GM12878 (cell line): ENCODE data around the gene FAHD1. TPM values are rescaled to one million over a fixed set of nuclear protein-coding genes. Genes with fewer than 3 reads are reported as not detected.

Experiments used
- BACH1 ChIP-seq: fragments of 450-650 bp; IDR thresholded peaks from 2 replicates; pipeline ENCODE4 v1.6.1; 2017; ENCODE audit warnings: mild to moderate bottlenecking, borderline replicate concordance
- BHLHE40 ChIP-seq, 2 experiments: fragments of 450-650 bp in 1 of 2; IDR thresholded peaks; 2 replicates each; pipeline ENCODE4 v1.6.1; 2011 to 2017; ENCODE audit warnings: low read depth in 2 of 2, borderline replicate concordance in 1 of 2, improper control_type of control experiment in 1 of 2, low read length in 1 of 2, mild to moderate bottlenecking in 1 of 2
- E2F8 ChIP-seq: fragments of 450-650 bp; IDR thresholded peaks from 2 replicates; pipeline ENCODE4 v1.6.1; 2018; ENCODE audit warnings: mild to moderate bottlenecking, low read depth, moderate library complexity; ENCODE audit not compliant: partially characterized antibody
- E4F1 ChIP-seq: fragments of 450-650 bp; IDR thresholded peaks from 2 replicates; pipeline ENCODE4 v1.6.1; 2018; ENCODE audit warnings: borderline replicate concordance, mild to moderate bottlenecking; ENCODE audit not compliant: partially characterized antibody
- ESRRA ChIP-seq: IDR thresholded peaks from 2 replicates; pipeline ENCODE4 v1.6.1; 2012; ENCODE audit warnings: mild to moderate bottlenecking, low read length, improper control_type of control experiment
- HDAC2 ChIP-seq: fragments of 200-600 bp; sonication (generic); IDR thresholded peaks from 2 replicates; pipeline ENCODE4 v1.6.1; 2017
- HDAC6 ChIP-seq: fragments of 200-600 bp; sonication (generic); IDR thresholded peaks from one replicate; pipeline ENCODE4 v1.8.0; 2017; ENCODE audit warnings: antibody characterized with exemption; ENCODE audit not compliant: unreplicated experiment
- MXI1 ChIP-seq: fragments of 150-350 bp; IDR thresholded peaks from 2 replicates; pipeline ENCODE4 v1.6.1; 2011; ENCODE audit warnings: low read depth, mild to moderate bottlenecking, inconsistent platforms, low read length, improper control_type of control experiment
- NFIC ChIP-seq: IDR thresholded peaks from 2 replicates; pipeline ENCODE4 v1.6.1; 2012; ENCODE audit warnings: low read depth, mild to moderate bottlenecking, inconsistent platforms, low read length, moderate library complexity
- NFYB ChIP-seq: IDR thresholded peaks from 2 replicates; pipeline ENCODE4 v1.6.1; 2011; ENCODE audit warnings: low read depth, mild to moderate bottlenecking, low read length, improper control_type of control experiment, moderate library complexity; ENCODE audit not compliant: insufficient read depth
- RCOR1 ChIP-seq: conservative IDR thresholded peaks from 2 replicates; pipeline ENCODE4 v1.6.1; 2012; ENCODE audit warnings: low read depth, low read length, improper control_type of control experiment
- SPI1 ChIP-seq: IDR thresholded peaks from 2 replicates; pipeline ENCODE4 v1.6.1; 2011; ENCODE audit warnings: low read depth, mild to moderate bottlenecking, low read length, moderate library complexity, borderline replicate concordance; ENCODE audit not compliant: insufficient read depth
- SRF ChIP-seq, 2 experiments: IDR thresholded peaks; 2 replicates each; pipeline ENCODE4 v1.6.1; 2011; ENCODE audit warnings: low read depth in 2 of 2, low read length in 2 of 2, mild to moderate bottlenecking in 1 of 2, moderate library complexity in 1 of 2
- SUZ12 ChIP-seq: fragments of 200-600 bp; sonication (generic); IDR thresholded peaks from one replicate; pipeline ENCODE4 v1.6.1; 2018; ENCODE audit warnings: antibody characterized with exemption, mild to moderate bottlenecking; ENCODE audit not compliant: unreplicated experiment
- polyA plus RNA-seq, 11 experiments: library from polyadenylated mRNA; depleted of rRNA in 4 of 11; unstranded in 6 of 11; stranded (reverse) in 5 of 11; fragments of >200 nt; fragmentation: Nextera tagmentation in 4 of 11; fragmentation: Illumina TruSeq in 1 of 11; extraction: Ambion mirVana in 4 of 11; extraction: Trizol in 1 of 11; gene quantifications; 1 replicate in 1 of 11; 2 replicates in 10 of 11; pipeline versions ENCODE4 v1.2.1 to v1.2.3, GENCODE V29; 2011 to 2016; ENCODE audit warnings: inconsistent platforms in 2 of 11, missing spikeins in 2 of 11, low read depth in 1 of 11
- total RNA-seq, 4 experiments: library from RNA; depleted of rRNA in 3 of 4; stranded (reverse); fragments of >200 nt in 3 of 4; fragmentation: Illumina TruSeq in 1 of 4; extraction: Trizol in 1 of 4; gene quantifications; 2 replicates each; pipeline versions ENCODE4 v1.2.1 to v1.2.3, GENCODE V29; 2013 to 2021
- TF ChIP-seq, protein P1 (sequence below): fragments of 450-650 bp; IDR thresholded peaks from 2 replicates; pipeline ENCODE4 v1.6.1; 2017; ENCODE audit warnings: borderline replicate concordance
- TF ChIP-seq, protein P2 (sequence below): IDR thresholded peaks from 2 replicates; pipeline ENCODE4 v1.6.1; 2012; ENCODE audit warnings: low read length, inconsistent platforms
- TF ChIP-seq, protein P3 (sequence below): IDR thresholded peaks from 2 replicates; pipeline ENCODE4 v1.6.1; 2012; ENCODE audit warnings: low read depth, low read length, improper control_type of control experiment
- TF ChIP-seq, protein P4 (sequence below): IDR thresholded peaks from 2 replicates; pipeline ENCODE4 v1.6.1; 2011; ENCODE audit warnings: low read depth, low read length, improper control_type of control experiment, borderline replicate concordance

The FAHD1 gene
- total and polyA plus RNA-seq, 10 of the 15 experiments (the other 5 are each of a cell fraction or from before 2014, with no cell fraction given), result 4.3 to 43.0 (median 18.8) TPM

DNA sequence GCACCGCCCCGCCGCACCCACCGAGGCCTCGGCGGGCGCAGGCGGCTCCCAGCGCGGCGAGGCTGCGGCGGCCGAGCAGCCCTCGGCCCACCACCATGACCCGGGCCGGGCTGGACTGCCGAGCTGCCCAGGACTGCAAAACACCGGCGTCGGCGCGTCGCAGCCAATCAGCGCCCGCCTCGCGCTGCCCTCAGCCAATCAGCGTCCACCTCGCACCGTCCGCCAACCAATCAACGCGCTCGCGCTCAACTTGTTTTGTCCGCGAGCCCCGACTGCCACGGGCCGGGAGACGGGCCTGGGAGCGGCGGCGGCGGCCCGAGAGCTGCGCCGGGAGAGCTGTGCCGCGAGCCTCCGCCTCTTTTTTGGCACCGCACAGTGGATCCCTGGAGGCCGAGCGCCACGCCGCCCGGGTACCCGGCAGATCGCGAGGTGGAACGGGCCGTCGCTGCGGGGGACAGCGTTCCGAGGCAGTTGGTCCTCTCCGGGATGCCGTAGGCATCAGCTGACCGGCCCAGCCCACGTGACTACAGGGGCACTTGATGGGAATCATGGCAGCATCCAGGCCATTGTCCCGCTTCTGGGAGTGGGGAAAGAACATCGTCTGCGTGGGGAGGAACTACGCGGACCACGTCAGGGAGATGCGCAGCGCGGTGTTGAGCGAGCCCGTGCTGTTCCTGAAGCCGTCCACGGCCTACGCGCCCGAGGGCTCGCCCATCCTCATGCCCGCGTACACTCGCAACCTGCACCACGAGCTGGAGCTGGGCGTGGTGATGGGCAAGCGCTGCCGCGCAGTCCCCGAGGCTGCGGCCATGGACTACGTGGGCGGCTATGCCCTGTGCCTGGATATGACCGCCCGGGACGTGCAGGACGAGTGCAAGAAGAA is at the start of gene FAHD1, which contains the start of gene HAGH (continued):
- TF ChIP-seq SPI1, result no peak
- TF ChIP-seq, protein P1, sequence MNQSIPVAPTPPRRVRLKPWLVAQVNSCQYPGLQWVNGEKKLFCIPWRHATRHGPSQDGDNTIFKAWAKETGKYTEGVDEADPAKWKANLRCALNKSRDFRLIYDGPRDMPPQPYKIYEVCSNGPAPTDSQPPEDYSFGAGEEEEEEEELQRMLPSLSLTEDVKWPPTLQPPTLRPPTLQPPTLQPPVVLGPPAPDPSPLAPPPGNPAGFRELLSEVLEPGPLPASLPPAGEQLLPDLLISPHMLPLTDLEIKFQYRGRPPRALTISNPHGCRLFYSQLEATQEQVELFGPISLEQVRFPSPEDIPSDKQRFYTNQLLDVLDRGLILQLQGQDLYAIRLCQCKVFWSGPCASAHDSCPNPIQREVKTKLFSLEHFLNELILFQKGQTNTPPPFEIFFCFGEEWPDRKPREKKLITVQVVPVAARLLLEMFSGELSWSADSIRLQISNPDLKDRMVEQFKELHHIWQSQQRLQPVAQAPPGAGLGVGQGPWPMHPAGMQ, result no peak
- TF ChIP-seq, protein P2, sequence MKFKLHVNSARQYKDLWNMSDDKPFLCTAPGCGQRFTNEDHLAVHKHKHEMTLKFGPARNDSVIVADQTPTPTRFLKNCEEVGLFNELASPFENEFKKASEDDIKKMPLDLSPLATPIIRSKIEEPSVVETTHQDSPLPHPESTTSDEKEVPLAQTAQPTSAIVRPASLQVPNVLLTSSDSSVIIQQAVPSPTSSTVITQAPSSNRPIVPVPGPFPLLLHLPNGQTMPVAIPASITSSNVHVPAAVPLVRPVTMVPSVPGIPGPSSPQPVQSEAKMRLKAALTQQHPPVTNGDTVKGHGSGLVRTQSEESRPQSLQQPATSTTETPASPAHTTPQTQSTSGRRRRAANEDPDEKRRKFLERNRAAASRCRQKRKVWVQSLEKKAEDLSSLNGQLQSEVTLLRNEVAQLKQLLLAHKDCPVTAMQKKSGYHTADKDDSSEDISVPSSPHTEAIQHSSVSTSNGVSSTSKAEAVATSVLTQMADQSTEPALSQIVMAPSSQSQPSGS, result no peak
- TF ChIP-seq NFIC, result peak; percentile 89; the same call in 1 of the 2 replicates
- peak; percentile 85; the same call in 1 of the 2 replicates for TF ChIP-seq MXI1
- TF ChIP-seq RCOR1, result no peak
- TF ChIP-seq BACH1, result no peak
- TF ChIP-seq BHLHE40 (IDR thresholded peaks at IDR 0.05; ENCODE audit: borderline replicate concordance in 1 of 2, low read depth in 2 of 2, low read length in 1 of 2), result peak in 1 of 2 experiments; percentile 89; a peak in 2 of 4 replicates
- TF ChIP-seq, protein P3, sequence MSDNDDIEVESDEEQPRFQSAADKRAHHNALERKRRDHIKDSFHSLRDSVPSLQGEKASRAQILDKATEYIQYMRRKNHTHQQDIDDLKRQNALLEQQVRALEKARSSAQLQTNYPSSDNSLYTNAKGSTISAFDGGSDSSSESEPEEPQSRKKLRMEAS, result peak; percentile 96
- TF ChIP-seq HDAC6, result no peak
- TF ChIP-seq ESRRA, result no peak
- peak; percentile 93 for TF ChIP-seq HDAC2
- TF ChIP-seq SUZ12, result no peak
- TF ChIP-seq E2F8, result no peak
- TF ChIP-seq NFYB, result peak; percentile 93
- no peak for TF ChIP-seq E4F1
- TF ChIP-seq, protein P4, sequence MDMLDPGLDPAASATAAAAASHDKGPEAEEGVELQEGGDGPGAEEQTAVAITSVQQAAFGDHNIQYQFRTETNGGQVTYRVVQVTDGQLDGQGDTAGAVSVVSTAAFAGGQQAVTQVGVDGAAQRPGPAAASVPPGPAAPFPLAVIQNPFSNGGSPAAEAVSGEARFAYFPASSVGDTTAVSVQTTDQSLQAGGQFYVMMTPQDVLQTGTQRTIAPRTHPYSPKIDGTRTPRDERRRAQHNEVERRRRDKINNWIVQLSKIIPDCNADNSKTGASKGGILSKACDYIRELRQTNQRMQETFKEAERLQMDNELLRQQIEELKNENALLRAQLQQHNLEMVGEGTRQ, result peak; percentile 99
- TF ChIP-seq SRF (IDR thresholded peaks at IDR 0.05; ENCODE audit: low read depth in 2 of 2, low read length in 2 of 2), result no peak; a peak in 1 of 4 replicates
